IPS-NIHi7 (cell line): ENCODE results near the gene MIB2.
"Not testable (repeated sequence)": the region's sequence is repeated elsewhere in the genome, so short reads cannot be mapped to it uniquely, and the experiment has no call there.

Experiments
- DNase-seq: peaks from one replicate; pipeline ENCODE4 v3.0.0; 2012; ENCODE audit warnings: mixed read lengths; ENCODE audit errors: extremely low spot score

Gene MIB2

GRCh38 chr1:1615256-1616044, at the start of gene MIB2:
MIB2 (plus strand) TSS chr1:1615500; CDS start chr1:1623453, 7,953 bp downstream.
- DNase-seq: peak; percentile 99

DNA sequence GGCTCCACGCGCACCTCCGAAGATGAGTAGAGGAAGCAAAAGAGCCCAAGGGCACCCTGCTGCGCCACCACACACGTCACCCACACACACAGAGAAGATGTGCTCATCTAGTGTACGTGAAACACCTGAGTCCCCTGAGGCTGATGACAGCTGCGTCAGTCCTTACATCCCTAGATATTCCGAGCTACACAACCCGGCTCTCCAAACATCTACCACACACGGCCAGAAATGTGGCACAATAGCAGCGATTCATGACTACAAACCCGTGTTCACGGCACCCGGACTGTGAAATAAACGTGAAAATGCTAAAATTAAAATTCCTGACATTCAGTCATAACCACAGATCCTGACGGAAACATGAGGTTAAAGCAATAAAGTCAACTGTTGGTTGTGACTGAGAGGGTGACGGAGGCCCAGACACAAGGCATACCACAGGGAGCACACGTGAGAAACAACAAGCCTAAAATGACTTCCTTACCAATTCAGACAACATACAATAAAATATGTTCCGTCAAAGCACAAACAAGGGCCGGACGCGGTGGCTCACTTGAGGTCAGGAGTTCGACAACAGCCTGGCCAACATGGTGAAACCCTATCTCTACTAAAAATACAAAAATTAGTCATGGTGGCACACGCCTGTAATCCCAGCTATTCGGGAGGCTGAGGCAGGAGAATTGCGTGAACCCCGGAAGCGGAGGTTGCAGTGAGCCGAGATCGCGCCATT, 48.0 kb upstream of the MIB2 start:
- no peak for DNase-seq

DNA sequence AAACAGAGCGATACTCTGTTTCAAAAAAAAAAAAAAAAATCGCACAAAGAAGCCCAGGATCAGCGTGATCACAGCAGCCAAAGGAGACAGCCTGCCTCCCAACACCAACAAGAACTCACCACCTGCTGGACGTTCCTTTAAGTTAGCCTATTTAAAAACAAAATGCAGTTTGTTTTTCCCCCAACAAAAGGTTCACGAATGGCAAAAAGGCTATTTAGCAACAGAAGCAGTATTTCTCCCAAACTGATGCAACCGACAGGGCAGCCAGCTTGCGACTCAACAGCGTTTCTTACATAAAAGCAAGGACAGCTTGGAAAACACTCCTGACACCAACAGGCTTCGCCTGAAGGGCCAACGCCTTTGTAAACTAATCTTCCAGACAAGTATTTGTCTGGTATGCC, 47.4 kb upstream of the MIB2 start:
- no peak for DNase-seq

- DNase-seq: no peak
Observed at GRCh38 chr1:1569341-1569740, 46.0 kb upstream of the MIB2 start.

GRCh38 chr1:1573843-1574720, 41.2 kb upstream of the MIB2 start:
- DNase-seq: peak; percentile 83

DNA sequence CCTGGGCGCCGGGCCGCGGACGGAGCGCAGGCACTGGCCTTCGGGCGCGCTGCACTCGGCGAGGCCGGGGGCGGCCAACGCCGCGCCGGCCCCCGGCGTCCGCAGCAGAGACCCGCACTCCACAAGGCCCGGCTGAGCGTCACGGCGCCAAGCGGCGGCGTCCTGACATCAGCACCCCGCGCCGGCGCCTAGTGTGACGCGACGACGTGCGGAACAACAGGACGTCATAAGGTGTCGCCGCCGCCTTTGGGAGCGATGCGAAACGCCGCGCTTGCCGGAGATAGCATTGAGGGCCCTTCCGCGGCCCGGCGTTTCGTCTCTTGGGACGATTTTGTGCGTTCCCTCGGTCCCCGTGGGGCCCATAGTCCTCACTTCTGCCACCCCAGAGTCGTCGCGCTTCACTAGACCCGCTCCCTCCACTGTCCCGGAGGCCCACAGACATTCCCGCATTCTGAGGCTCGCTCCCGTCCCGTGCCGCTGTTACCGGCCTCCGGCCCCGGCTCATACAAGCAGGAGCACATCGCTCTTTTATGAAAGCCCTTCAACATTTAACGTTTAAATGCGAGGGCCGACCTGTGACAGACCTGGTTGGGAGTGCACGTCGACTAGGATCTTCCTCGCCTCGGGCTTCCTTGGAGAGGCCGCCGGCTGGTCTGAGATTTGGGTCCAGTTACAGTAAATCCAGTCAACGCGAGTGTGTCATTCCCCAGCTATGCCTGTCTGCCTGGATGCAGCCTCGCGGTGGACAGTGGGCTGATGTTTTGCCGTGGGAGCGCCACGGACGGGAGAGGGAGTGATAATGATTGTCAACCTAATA, 40.4 kb upstream of the MIB2 start, which contains the start of gene SSU72:
SSU72 (minus strand) TSS at position 143 of the 817 bp plus-strand sequence. CDS start 306 bp downstream, outside the sequence.
- DNase-seq: peak; percentile 94

DNA sequence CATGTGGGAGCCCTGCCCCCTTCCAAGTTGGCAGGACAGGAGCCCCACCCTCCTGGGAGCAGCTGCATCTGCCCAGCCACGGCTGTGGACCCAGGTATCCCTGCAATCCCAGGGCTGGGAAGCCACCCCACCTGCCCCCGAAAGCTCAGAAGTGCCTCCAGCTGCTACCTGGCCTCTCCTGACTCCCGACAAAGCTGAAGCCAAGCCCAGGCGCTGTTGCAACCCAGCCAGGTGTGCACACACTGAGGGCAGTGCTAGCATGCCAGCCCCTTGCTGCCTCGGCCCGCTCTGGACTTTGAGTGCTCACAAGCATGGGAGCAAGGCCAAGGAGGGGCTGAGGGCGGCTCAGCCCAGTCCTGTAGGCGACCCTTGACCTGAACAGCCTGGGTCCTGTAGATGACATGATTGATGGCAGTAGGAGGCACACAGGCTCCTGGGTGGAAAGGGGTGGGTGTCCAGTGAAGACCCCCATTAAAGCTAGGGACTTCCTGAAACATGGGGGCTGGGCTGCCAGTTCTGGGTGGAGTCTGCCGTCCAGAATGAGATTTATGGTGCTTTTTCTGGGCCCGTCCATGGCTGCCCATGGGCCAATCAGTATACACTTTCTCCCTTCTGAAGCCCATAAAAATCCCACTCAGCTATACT, 37.8 kb upstream of the MIB2 start:
- no peak for DNase-seq

GRCh38 chr1:1578371-1578940, 36.8 kb upstream of the MIB2 start:
- DNase-seq: no peak

- no peak for DNase-seq
Observed at GRCh38 chr1:1582585-1583346, 32.5 kb upstream of the MIB2 start.

GRCh38 chr1:1583347-1584010, 31.8 kb upstream of the MIB2 start:
- DNase-seq: no peak

- no peak for DNase-seq
Observed at GRCh38 chr1:1591452-1591851, 23.8 kb upstream of the MIB2 start.

GRCh38 chr1:1593834-1594601, 21.3 kb upstream of the MIB2 start:
- no peak for DNase-seq

DNA sequence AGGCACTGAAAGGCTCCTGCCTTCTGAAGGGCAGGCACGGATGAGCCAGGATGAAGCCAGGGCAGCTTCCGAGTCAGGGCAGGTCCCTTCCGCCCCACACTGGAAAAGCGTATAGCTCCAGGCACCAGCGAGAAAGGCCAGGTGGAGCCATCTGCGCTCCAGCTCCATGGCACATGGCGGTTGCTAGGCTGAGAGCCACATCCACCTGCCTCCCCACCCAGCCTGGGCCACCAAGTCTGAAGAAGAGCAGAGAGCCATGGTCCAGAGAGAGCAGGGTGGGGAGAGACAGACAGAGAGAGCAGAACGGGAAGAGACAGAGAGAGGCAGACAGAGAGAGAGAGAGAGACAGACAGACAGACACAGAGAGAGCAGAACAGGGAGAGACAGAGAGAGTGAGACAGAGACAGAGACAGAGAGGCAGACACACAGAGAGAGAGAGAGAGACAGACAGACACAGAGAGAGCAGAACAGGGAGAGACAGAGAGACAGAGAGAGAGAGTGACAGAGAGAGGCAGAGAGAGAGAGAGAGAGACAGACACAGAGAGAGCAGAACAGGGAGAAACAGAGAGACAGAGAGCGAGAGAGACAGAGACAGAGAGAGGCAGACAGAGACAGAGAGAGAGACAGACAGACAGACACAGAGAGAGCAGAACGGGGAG, 20.6 kb upstream of the MIB2 start:
- peak; percentile 19 for DNase-seq

DNA sequence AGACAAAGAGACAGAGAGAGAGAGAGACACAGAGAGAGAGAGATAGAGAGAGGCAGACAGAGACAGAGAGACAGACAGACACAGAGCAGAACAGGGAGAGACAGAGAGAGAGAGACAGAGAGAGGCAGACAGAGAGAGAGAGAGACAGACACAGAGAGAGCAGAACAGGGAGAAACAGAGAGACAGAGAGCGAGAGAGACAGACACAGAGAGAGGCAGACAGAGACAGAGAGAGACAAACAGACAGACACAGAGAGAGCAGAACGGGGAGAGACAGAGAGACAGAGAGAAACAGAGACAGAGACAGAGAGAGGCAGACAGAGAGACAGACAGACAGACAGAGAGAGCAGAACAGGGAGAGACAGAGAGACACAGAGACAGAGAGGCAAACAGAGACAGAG, 20.0 kb upstream of the MIB2 start:
- not testable (repeated sequence) for DNase-seq

GRCh38 chr1:1596493-1597274, 18.6 kb upstream of the MIB2 start:
- no peak for DNase-seq

GRCh38 chr1:1597275-1597930, 17.9 kb upstream of the MIB2 start:
- peak; percentile 65 for DNase-seq
